Immature natural killer cell (primary cell): ENCODE data around the gene FOCAD. TPM values are rescaled to one million over a fixed set of nuclear protein-coding genes. Genes with fewer than 3 reads are reported as not detected.

Experiments used
- DNase-seq, 3 donors: peaks; one replicate each; pipeline ENCODE4 v3.0.0; 2022; ENCODE audit warnings: mixed read lengths in 1 of 3
- H3K27ac Mint-ChIP-seq, 6 donors: one replicate each; pipeline ENCODE4 v1.8.0; 2020; ENCODE audit warnings: mixed read lengths in 6 of 6, mild to moderate bottlenecking in 5 of 6, inconsistent platforms in 4 of 6, moderate library complexity in 3 of 6
- H3K27me3 Mint-ChIP-seq, 3 donors: one replicate each; pipeline ENCODE4 v1.8.0; 2020 to 2021; ENCODE audit warnings: low read depth in 3 of 3, mild to moderate bottlenecking in 3 of 3, mixed read lengths in 3 of 3, moderate library complexity in 3 of 3, inconsistent platforms in 1 of 3
- H3K36me3 Mint-ChIP-seq, 3 donors: one replicate each; pipeline ENCODE4 v1.8.0; 2020; ENCODE audit warnings: mixed read lengths in 3 of 3, inconsistent platforms in 2 of 3, mild to moderate bottlenecking in 2 of 3
- H3K4me1 Mint-ChIP-seq, 2 donors: one replicate each; pipeline ENCODE4 v1.8.0; 2020; ENCODE audit warnings: inconsistent platforms in 2 of 2, mild to moderate bottlenecking in 2 of 2, mixed read lengths in 2 of 2, moderate library complexity in 1 of 2
- H3K4me3 Mint-ChIP-seq, 5 donors: one replicate each; pipeline ENCODE4 v1.8.0; 2020; ENCODE audit warnings: mild to moderate bottlenecking in 5 of 5, mixed read lengths in 5 of 5, inconsistent platforms in 3 of 5, moderate library complexity in 3 of 5
- H3K9me3 Mint-ChIP-seq, 6 donors: one replicate each; pipeline ENCODE4 v1.8.0; 2020; ENCODE audit warnings: mild to moderate bottlenecking in 6 of 6, mixed read lengths in 6 of 6, inconsistent platforms in 4 of 6, moderate library complexity in 3 of 6
- polyA plus RNA-seq, 3 donors: library from polyadenylated mRNA; unstranded; fragments of 300-500 nt; fragmentation: Illumina TruSeq; gene quantifications; one replicate each; pipeline ENCODE4 v1.2.3, GENCODE V29; 2021

FOCAD gene
- polyA plus RNA-seq, 3 donors from 2014 or later = 9.1 to 18.5 (median 13.9) TPM

DNA sequence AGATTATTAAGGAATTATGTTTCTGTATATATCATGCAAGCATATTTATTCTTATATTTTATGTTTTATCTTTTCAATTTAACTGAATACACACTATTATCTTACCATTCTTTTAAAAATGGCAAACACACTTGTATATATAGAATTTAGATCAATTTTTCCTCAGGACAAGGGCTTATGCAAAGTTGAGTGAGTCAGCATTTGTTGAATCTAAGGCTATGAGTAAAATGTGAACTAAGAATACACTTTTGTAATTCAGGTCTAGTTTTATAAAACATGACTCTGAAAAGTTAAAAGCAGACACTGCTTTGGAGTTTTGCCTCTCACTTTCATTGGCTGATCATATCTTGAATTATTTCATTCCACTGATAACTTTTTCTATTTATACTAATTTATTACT is 127.8 kb downstream of the FOCAD start:
- peaks cover 0 to 2% (median 0%) of the 10 kb centered on the region in 3 donors for H3K27me3 Mint-ChIP-seq
- DNase-seq = no peak
- H3K4me3 Mint-ChIP-seq = no peak overlapping the region
- no peaks in the 10 kb centered on the region for H3K9me3 Mint-ChIP-seq
- H3K27ac Mint-ChIP-seq = no peak overlapping the region
- peaks cover 0 to 2% of the 10 kb centered on the region in 2 donors for H3K4me1 Mint-ChIP-seq
- no peaks in the 10 kb centered on the region for H3K36me3 Mint-ChIP-seq

DNA sequence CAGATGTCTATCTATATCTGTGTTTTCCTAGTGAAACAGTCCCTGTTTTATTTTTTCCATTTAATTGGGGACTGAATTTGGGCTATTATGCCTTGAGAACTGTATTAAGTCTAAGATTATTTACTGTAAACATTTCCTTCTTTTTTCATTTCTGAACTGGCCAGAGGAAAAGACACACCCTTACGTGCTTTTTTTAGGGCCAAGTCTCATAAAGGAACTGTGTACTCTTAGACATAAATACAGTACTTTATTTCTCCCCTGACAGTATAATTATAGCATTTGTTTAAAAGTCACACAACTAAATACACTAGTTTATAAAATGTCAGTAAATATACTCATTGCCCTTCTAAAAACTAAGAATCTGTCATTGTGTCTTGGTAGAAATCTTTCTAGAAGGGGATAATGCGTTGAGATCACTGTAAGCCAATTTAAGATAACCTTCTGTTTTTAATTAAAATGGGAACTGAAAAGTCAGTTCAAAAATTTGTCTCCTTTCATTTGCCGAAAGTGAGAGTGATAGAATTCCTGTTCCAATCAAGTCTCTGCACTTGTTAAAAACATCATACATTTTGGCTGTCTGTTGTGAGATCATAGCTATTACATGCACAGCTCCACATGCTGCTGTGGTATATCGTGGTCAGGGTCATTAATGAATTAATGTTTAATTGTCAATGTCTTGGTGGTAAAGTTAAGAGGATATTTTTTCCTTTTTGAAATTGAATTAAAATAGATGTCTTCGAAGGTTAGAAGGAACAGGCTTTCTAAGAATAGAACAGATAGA is 132.1 kb downstream of the FOCAD start:
- DNase-seq = no peak
- no peaks in the 10 kb centered on the region for H3K9me3 Mint-ChIP-seq
- H3K4me1 Mint-ChIP-seq = peaks cover 0 to 2% of the 10 kb centered on the region in 2 donors
- peaks cover 0 to 4% (median 0%) of the 10 kb centered on the region in 3 donors for H3K27me3 Mint-ChIP-seq
- H3K36me3 Mint-ChIP-seq = peaks cover 0 to 8% (median 5%) of the 10 kb centered on the region in 3 donors
- no peak overlapping the region for H3K27ac Mint-ChIP-seq
- no peak overlapping the region for H3K4me3 Mint-ChIP-seq

DNA sequence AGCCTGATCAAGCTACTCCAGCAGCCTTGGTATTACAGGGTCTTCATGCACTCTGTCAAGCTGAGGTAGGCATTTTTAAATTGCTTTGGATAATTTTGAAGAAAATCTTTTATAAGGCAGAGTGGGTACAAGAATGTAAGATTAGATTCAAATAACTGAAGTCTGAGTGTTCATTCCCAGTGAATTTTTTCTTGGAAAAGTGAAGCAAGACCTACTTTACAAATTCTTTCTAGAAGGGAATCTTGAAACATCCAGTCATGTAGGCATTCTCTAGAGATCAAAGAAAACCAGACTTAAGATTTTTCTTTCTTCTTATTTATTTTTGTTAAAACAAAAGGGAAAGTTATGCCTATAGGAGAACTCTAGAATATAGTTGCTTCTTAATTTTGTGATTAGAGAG is 139.0 kb downstream of the FOCAD start:
- Mint-ChIP-seq H3K4me3 (no peak overlapping the region), H3K27me3 (no peaks in the 10 kb centered on the region), H3K9me3 (no peaks in the 10 kb centered on the region), H3K4me1 (no peaks in the 10 kb centered on the region), H3K36me3 (peaks cover 22 to 39% (median 35%) of the 10 kb centered on the region in 3 donors), H3K27ac (no peak overlapping the region)
- no peak for DNase-seq

DNA sequence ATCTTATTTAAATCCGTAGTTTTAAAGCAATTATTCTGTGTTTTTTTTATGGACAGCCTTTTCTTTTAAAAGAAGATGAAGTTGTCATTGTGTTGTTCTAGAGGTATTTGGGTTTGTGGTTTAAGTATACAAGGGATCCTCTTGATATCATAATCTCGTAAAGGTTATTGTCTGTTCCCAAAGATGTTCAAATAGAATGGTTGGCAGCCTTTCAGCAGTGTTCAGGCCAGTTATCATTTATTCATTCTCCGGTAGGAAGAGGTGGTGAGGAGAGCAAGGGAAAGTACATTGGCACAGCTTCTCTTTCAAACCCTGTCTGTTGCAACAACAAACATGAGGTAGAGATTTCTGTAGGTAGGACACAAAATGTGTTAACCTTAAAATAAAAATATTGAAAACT is 147.0 kb downstream of the FOCAD start:
- no peak overlapping the region for H3K4me3 Mint-ChIP-seq
- H3K27ac Mint-ChIP-seq = no peak overlapping the region
- H3K27me3 Mint-ChIP-seq = peaks cover 0 to 3% (median 0%) of the 10 kb centered on the region in 3 donors
- H3K4me1 Mint-ChIP-seq = no peaks in the 10 kb centered on the region
- no peak for DNase-seq
- H3K9me3 Mint-ChIP-seq = no peaks in the 10 kb centered on the region
- peaks cover 13 to 30% (median 27%) of the 10 kb centered on the region in 3 donors for H3K36me3 Mint-ChIP-seq

DNA sequence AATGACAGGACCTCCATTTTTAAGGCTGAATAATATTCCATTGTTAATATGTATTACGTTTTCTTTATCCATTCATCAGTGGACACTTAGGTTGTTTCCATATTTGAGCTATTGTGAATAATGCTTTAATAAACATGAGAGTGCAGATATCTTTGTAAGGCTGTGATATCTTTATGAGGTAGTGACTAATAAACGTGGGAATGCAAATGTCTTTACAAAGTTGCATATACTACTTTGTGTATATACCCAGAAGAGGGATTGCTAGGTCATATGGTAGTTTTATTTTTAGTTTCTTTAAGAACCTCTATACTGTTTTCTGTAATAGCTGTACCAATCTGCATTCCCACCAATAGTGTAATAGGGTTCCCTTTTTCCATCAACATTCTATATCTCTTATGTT is 148.7 kb downstream of the FOCAD start:
- Mint-ChIP-seq H3K9me3 (no peaks in the 10 kb centered on the region), H3K27ac (no peak overlapping the region), H3K4me1 (no peaks in the 10 kb centered on the region), H3K36me3 (peaks cover 8 to 14% (median 12%) of the 10 kb centered on the region in 3 donors), H3K4me3 (no peak overlapping the region), H3K27me3 (peaks cover 0 to 3% (median 0%) of the 10 kb centered on the region in 3 donors)
- DNase-seq = no peak

DNA sequence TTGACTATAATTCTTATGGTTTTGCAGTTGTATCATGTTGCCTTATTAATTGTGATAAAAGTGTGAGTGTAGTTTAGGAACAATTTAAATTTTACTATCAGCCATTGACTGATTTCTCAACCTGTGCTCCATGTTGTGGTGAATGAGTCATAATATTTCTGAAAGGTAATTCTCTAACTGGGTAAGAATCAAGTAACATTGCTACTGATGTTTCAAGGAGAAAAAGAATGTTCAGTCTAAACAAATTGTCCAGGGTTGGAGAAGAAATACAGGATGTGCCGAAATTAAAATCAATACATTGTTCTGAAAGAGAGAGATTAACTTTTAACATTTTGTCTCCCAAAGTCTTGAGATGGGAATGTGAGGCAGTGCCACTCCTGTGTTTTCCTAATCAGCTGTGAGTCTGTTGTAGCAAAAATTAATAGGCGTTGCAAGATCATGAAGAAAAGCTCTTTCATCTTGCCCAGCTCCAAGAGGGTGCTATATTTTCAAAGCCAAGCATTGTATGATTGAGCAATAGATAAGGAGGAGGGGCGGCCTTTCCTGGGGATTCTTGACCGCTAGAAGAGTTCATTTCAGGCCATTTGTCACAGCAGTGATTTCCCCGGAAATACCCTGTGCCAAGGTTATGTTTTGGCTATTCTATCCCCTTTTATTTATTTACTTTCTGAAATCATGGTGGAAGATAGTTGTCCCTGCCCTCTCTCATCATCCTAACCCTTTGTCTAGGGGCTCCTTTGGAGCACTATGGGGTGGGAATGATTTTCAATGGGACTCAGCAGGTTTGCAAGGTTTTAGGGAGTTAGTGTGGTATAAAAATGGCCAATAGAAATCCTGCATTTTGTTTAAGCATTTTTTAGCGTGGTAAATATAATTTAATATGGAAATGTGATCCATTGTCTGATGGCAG is 151.6 kb downstream of the FOCAD start:
- peaks cover 3 to 12% (median 7%) of the 10 kb centered on the region in 3 donors for H3K36me3 Mint-ChIP-seq
- H3K9me3 Mint-ChIP-seq = no peaks in the 10 kb centered on the region
- H3K4me1 Mint-ChIP-seq = no peaks in the 10 kb centered on the region
- DNase-seq = no peak
- peaks cover 0 to 3% (median 0%) of the 10 kb centered on the region in 3 donors for H3K27me3 Mint-ChIP-seq
- no peak overlapping the region for H3K27ac Mint-ChIP-seq
- H3K4me3 Mint-ChIP-seq = no peak overlapping the region

DNA sequence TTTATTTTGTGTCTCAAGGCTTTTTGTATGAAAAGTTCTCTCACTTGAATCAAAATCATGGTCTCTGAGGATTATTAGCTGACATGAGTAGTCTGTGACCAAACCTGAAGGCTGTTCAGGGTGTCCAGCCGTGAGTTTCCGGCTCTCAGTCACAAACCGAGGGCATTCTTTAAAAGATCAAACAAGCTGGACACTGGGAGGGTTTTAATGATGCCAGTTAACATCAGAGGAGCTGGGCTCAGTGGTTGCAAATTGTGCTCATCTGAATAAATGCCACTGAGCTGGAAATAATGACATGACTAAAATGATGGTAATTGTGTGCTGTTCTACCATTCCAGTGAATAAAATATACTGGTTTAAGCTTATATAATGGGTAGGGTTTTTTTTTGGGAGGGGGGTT is 153.1 kb downstream of the FOCAD start:
- no peaks in the 10 kb centered on the region for H3K4me1 Mint-ChIP-seq
- no peak overlapping the region for H3K4me3 Mint-ChIP-seq
- H3K9me3 Mint-ChIP-seq = peaks cover 0 to 3% (median under 1%) of the 10 kb centered on the region in 6 donors
- H3K27me3 Mint-ChIP-seq = peaks cover 0 to 1% (median 0%) of the 10 kb centered on the region in 3 donors
- H3K27ac Mint-ChIP-seq = no peak overlapping the region
- DNase-seq = no peak
- peaks cover 5 to 23% (median 20%) of the 10 kb centered on the region in 3 donors for H3K36me3 Mint-ChIP-seq

DNA sequence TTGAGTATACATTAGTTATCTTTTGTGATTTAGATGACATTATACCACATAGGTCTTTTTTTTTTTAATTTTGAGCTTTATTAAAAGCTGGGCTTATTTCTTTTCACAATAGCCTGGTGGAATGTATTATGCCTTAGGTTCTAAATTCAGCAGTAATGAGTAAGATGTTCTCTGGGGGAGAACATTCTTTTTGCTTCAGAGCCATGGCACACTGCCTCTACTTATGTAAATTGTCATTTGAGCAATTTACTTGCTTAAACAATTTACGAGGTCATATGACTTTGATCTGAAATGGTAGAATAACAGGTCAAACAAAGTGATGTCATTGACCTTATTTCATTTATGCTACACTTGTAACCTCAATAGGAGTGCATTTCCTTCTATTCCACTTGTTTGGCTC is 154.2 kb downstream of the FOCAD start:
- Mint-ChIP-seq H3K27me3 (peaks cover 0 to 2% (median 1%) of the 10 kb centered on the region in 3 donors), H3K9me3 (peaks cover 0 to 5% (median 2%) of the 10 kb centered on the region in 6 donors), H3K27ac (no peak overlapping the region), H3K4me1 (no peaks in the 10 kb centered on the region), H3K4me3 (no peak overlapping the region), H3K36me3 (peaks cover 6 to 28% (median 27%) of the 10 kb centered on the region in 3 donors)
- DNase-seq = no peak

DNA sequence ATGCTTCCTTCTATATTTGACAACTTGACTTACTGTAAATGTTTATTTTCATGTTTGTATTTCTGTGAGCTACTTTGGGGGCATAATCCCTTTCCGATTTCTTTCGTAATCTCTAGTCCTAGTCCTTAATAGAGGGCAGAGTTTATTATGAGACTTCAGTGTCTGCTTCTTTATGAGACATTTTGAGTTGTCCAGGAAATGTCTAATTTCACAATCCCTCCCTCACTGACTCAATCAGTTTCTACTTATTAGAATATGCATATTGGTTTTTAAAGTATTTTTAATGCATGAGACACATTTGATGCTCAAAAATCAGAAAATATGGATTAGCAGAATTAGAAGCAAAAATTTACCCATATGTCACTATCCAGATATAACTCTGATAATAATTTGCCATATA is 160.9 kb downstream of the FOCAD start:
- DNase-seq = no peak
- Mint-ChIP-seq H3K9me3 (peaks cover 0 to 5% (median 2%) of the 10 kb centered on the region in 6 donors), H3K4me3 (no peak overlapping the region), H3K4me1 (peaks cover 0 to 6% of the 10 kb centered on the region in 2 donors), H3K27ac (no peak overlapping the region), H3K36me3 (peaks cover 15 to 36% (median 24%) of the 10 kb centered on the region in 3 donors), H3K27me3 (peaks cover 0 to 2% (median 2%) of the 10 kb centered on the region in 3 donors)

DNA sequence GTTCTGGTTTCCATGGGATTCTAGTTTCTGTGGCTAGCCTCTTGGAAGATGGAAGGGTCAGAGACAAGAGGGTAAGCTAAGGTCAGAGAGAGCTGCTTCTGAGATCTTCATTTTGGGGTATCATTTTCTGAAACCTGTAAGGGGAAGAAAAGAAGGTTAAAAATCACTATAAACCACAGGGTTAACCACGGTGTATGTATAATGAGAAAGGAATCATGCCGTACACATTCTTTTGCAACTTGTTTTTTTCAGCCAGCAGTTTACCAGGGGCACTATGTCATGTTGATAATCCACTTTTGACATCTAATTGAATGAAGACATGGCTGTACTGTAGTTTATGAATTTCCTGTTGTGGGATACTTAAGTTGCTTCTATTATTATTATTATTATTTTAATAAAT is 164.4 kb downstream of the FOCAD start:
- peaks cover 0 to 6% of the 10 kb centered on the region in 2 donors for H3K4me1 Mint-ChIP-seq
- DNase-seq = no peak
- no peak overlapping the region for H3K4me3 Mint-ChIP-seq
- no peaks in the 10 kb centered on the region for H3K9me3 Mint-ChIP-seq
- no peak overlapping the region for H3K27ac Mint-ChIP-seq
- H3K36me3 Mint-ChIP-seq = peaks cover 3 to 13% (median 8%) of the 10 kb centered on the region in 3 donors
- H3K27me3 Mint-ChIP-seq = peaks cover 0 to 2% (median 0%) of the 10 kb centered on the region in 3 donors

DNA sequence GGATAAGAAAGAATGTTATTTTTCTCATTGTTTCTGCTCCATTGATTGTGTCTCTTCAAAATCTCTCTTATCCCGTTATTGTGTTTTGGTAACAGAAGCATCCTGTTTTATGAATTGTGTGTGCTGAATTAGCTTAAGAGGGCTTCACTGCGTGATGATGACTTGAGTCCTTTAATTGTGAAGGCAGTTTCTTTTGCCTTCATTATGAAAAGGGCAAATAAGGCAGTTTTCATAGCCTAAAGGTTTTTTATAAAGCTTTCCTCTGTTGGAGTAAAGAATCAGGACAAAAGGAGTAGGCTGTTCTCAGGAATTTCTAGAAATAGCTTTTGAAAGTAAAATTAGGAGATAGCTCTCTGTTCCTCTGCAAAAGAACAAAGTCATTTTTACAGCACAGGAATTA is 169.8 kb downstream of the FOCAD start:
- no peaks in the 10 kb centered on the region for H3K4me1 Mint-ChIP-seq
- peaks cover 0 to 2% (median 0%) of the 10 kb centered on the region in 6 donors for H3K9me3 Mint-ChIP-seq
- H3K36me3 Mint-ChIP-seq = peaks cover 5 to 21% (median 6%) of the 10 kb centered on the region in 3 donors
- H3K27me3 Mint-ChIP-seq = no peaks in the 10 kb centered on the region
- no peak overlapping the region for H3K4me3 Mint-ChIP-seq
- no peak overlapping the region for H3K27ac Mint-ChIP-seq
- DNase-seq = no peak

DNA sequence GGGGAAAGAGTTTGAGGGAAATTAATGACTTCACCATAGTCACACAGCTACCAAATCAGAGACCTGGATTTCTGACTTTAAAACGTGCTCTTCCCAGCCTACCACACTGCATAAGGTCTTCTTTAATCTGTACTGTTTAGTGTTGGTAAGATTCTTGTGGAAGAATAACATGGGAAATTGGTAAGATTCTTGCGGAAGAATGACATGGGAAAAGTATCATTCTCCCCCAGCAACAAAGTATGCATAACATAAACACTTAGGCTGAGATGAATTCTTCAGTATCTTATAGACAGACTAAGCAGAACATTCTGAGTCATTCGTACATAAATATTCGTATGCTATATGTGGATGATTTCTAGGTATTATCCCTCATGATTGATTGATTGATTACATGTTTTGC is 170.4 kb downstream of the FOCAD start:
- H3K9me3 Mint-ChIP-seq = peaks cover 0 to 2% (median 0%) of the 10 kb centered on the region in 6 donors
- no peak overlapping the region for H3K4me3 Mint-ChIP-seq
- H3K27me3 Mint-ChIP-seq = no peaks in the 10 kb centered on the region
- DNase-seq = no peak
- peaks cover 5 to 21% (median 6%) of the 10 kb centered on the region in 3 donors for H3K36me3 Mint-ChIP-seq
- H3K4me1 Mint-ChIP-seq = no peaks in the 10 kb centered on the region
- H3K27ac Mint-ChIP-seq = no peak overlapping the region

DNA sequence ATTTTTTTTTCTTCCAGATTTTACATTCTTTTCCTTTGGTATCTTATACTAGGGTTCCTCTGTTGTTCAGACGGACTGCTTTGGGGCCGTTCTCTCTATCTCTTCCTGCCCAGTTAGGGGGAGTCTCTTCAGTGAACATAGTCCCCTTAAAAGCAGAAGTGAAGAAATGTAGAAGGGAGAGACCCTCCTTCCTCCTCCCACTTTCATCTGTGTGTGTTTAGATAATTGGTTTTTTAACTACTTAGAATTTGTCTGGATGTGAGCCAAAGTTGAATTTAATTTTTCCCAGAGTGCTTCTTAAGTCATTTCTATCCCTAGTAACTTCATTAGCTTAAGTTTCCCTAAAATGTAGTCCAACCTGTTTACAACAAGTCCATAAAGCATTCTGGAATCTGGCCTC is 179.9 kb downstream of the FOCAD start:
- H3K27me3 Mint-ChIP-seq = no peaks in the 10 kb centered on the region
- H3K36me3 Mint-ChIP-seq = peaks cover 4 to 27% (median 13%) of the 10 kb centered on the region in 3 donors
- no peak for DNase-seq
- H3K4me1 Mint-ChIP-seq = no peaks in the 10 kb centered on the region
- H3K4me3 Mint-ChIP-seq = no peak overlapping the region
- no peaks in the 10 kb centered on the region for H3K9me3 Mint-ChIP-seq
- no peak overlapping the region for H3K27ac Mint-ChIP-seq

DNA sequence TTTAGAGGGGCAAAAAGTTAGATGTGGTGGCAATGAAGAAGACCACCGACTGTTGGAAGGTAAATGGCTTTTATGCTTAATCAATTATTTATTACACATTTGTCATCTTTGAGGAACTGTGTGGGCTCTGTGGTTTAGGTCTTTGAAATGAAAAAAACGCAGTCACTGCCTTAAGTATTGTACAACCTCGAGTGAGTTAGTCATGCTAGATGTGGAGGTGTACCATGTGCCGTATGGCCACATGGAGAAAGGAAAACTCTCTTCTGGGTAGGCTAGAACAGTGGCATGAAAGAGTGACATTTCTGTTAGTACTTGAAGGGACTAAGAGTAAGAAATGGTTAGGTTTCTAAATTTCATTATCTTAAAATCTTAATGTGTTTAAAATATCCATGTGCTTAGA is 181.3 kb downstream of the FOCAD start:
- Mint-ChIP-seq H3K27me3 (no peaks in the 10 kb centered on the region), H3K36me3 (peaks cover 9 to 34% (median 17%) of the 10 kb centered on the region in 3 donors), H3K4me1 (no peaks in the 10 kb centered on the region), H3K27ac (no peak overlapping the region), H3K4me3 (no peak overlapping the region), H3K9me3 (no peaks in the 10 kb centered on the region)
- no peak for DNase-seq
